NCI-H1105 (cell line): ENCODE measurements around the gene ITGBL1.

ENCODE experiments used
- DNase-seq: peaks from one replicate; lab custom pipeline; 2025; lab: John Stamatoyannopoulos, UW

The ITGBL1 gene

DNA sequence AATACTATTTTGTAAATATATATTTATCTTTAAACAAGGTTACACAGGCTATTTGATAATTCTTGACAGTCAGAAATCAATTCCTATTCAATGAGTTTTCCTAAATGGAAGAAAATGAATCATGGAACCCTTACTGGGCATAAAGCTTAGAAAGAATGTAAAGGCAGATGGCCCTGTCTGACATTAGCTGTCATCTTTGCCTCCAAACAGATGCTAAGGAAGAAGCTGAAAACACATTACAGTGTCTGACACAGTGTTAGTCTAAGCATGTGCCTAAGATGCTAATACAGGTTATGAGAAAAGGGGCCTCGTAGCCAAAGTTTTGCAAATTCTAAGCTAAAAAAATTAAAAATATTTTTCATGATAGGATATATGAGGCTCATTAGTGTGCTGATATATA is 112.8 kb downstream of the ITGBL1 start:
- DNase-seq = no peak

GRCh38 chr13:101567841-101568240 is 115.4 kb downstream of the ITGBL1 start:
- DNase-seq = no peak

- DNase-seq = no peak
Observed at GRCh38 chr13:101569807-101570206, 117.3 kb downstream of the ITGBL1 start.

DNA sequence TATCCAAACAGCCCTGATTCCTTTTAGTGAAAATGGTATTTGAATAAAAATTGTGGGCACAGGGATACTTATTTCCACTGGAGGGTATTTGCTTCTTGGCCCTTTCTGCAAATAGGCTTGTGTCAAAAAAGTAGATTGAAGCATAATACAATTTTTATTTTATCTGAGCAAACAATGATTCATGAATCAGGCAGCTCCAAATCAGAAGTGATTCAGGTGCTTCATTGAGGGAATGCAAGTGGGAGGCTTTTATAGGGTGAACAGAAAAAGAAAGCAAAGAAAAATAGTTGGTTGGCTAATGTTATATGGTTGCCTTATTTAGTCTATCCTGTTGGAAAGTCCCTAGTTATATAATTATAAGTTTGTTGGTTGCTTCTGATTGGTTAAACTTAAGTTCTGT is 117.9 kb downstream of the ITGBL1 start:
- DNase-seq = no peak

- no peak for DNase-seq
Observed at GRCh38 chr13:101572456-101572855, 120.0 kb downstream of the ITGBL1 start.

DNA sequence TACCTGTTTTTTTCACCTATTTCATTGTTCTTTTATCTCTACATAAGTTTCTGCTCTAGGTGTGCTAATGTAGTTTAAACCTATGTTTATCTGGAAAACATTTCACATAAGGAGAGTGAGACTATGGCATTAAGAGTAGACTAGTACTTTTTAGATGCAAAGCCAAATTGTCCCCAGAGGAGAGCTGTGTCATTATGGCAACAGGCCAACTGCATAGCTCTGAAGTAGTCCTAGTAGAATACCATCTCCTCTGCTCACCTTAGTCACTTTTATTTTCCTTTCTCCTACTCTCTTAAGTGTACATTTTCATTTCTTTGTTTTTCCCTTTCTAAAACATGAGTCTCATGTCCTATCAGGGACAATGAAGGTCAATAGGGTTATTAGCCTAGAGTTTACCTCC is 123.1 kb downstream of the ITGBL1 start:
- no peak for DNase-seq

DNA sequence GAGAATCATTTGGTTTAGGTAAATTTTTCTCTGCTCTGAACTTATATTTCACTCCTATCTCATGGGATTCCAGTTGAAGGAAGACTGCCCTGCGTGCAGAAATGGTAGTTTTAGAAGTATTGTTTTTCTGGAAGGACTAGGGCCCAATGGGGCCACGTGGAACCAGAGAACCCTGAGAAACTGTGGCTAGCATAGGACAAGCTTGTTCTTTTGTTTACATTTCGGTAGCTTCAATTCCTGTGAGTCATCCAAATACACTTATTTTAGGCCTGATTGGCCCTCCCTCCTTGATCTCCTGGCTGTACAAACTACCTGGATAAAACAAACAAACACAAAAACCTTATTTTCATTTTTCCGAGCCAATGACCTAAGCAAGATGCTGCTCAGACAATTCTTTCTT is 124.0 kb downstream of the ITGBL1 start:
- DNase-seq = no peak

GRCh38 chr13:101576977-101577376 is 124.5 kb downstream of the ITGBL1 start:
- DNase-seq = no peak

GRCh38 chr13:101579281-101579802 is 126.9 kb downstream of the ITGBL1 start:
- no peak for DNase-seq

DNA sequence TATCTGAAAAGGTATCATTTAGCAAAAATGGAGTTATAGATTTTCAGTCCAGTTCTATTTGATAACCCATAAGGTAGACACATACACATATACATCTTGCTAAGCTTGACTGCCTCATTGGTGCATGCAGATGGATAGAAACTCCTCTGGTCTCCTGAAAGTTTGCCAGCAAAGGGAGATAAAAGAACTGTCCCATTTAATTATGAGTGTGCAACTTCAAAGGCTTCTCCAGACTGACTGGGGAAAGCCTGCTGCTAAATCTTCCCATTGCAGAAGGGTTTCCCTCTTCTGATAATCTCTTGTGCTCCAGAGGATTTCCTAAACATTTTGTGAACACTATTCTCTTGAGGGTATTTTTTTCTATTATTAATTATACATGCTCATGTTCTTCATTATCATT is 131.9 kb downstream of the ITGBL1 start:
- no peak for DNase-seq

DNA sequence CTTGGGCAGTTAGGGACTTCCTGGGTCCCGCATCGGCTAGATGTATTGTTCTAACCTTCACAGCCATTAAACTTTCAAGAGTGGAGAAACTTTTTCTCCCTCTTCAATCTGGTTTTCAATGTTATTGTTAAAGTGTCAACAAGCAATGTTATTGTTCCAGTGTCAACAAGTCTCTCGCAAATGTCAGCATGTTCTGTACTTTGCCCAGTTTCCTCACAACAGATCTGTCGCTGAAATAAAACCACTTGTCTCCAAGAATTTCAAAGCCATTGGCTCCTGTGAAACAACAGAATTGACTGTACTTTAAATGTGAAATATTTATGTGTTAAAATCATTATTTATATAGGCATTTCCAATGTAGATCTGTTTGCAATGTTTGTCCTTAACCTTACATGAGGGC is 138.0 kb downstream of the ITGBL1 start:
- no peak for DNase-seq

- DNase-seq = no peak
Observed at GRCh38 chr13:101594936-101595335, 142.5 kb downstream of the ITGBL1 start.

- no peak for DNase-seq
Observed at GRCh38 chr13:101596803-101597202, 144.3 kb downstream of the ITGBL1 start.

DNA sequence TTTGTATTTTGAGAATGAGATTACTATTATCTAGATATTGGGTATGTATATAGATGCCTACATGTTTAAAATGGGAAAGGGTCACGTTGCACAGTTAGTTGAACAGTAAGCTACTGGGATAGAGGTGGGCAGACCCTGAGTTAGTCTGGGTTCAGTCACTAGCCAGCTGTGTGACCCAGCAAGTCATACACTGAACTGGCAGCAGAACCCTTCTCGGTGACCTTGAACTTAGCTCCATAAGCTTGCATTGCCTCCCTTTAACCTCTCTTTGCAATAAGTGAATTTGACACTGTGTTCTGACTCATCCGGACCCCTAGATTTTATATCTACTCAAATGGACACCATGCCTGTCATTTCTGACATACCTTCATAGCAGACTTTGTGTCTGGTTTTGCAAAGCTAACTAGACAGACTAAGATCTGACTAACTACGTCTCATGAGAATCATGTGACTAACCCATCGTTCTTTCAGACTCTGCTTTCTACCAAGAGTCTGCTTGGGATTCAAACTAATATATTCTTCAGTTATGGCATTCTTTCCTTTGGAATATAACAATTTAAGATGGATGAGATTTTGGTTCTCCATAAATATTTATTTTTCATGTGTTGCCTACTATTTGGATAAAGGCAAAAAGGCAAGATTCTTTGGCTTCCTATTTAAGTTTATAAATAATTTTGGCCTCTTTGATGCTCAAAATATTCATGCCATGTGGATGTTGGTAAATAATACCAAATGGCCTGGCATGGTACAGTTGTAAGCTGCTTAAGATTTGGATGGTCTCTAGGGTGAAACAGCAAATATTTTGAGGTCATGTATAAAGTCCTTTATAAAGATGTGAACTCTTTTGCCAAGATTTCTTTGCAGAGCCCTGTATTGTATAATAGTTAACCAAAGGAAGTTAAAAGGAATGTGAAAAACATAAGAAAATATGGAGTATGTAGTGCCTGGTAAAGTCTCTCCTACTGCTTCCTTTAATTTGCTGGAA is 159.3 kb downstream of the ITGBL1 start:
- no peak for DNase-seq

DNA sequence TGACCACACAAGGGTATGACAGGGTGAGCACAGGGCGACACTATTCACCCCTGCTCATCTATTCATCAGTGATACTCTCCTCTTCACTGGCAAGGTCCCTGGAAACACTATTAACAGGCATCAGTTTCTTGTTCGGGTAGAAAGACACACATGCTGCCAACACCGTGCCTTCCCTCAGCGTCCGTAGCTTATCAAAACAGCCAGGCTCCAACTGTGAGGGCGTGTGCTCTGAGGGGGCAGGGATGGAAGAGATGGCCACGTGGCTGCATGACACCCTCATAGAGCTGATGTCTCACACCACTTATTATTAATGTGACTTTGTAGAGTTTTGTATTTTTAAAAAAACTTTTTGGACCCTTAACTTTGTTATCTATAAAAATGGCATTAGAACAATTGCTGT is 160.3 kb downstream of the ITGBL1 start:
- no peak for DNase-seq

GRCh38 chr13:101614491-101614890 is 162.0 kb downstream of the ITGBL1 start:
- no peak for DNase-seq

DNA sequence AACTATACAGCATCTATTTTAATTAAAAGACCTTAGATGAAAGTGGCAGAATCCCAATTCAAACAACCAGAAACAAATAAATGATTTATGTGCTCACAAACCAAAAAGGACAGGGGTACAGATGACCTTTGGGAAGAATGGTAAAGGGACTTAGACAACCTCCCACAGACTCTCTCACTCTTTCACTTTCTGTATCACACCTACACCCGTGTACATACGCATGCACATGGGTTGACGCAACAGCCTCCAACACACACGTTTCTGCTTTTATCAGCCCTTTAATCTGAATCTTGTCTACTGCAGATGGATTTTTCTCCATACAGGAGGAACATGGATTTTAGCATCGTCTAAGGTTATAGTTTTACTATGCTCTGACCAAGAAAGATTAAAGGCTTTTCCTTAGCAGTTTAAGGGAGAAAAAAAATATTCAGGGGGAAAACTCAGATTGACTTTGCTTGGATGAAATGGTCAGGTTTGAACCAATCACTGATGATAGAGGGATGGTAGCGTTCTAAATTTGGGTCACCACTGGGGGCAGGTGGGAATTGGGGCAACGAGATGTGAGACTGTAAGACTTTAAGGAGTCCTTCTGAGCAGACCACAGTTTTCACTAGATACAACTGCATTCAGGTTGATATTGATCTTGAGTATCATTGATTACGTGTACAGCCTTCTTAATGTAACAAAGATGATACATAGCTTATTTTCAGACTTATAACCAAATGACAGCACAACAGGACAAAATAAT is 166.1 kb downstream of the ITGBL1 start:
- DNase-seq = no peak

- no peak for DNase-seq
Observed at GRCh38 chr13:101621099-101621498, 168.6 kb downstream of the ITGBL1 start.

GRCh38 chr13:101623470-101624209 is 171.2 kb downstream of the ITGBL1 start:
- DNase-seq = no peak

DNA sequence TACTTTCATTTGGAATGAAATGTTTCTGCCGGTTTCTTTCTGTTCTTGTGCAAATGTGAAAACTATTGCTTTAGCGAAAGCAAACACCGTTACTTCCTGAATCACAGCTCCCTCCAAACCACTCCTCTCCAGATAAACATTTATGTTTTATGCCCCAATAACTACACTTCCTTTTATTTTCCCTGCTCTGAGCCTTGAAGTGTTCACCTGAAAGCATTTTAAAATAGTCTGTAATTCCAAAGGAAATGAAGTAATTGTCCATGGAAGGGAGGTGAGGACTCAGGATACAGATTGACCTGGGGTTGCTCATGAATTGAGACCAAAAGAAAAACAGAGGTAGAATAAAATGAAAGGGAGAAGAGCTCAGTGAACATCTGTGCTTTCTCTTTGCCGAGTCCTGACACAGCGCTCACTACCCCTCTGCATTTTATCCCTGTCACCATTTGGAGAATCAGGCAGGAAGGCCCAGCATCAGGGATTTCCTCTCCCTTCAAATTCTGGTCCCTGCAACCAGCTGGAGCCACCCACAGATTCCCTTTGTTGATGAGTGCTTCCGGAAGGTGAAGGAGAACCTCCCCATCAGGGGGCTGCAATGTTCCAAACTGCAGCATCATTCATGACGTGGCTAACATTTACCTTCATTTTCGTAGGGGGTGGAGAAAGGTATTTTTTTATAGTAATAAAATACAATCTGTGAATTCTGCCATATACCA is 171.9 kb downstream of the ITGBL1 start:
- DNase-seq = no peak

- DNase-seq = no peak
Observed at GRCh38 chr13:101624981-101625380, 172.5 kb downstream of the ITGBL1 start.
